ENCODE results near the gene CCNO. TPM values are rescaled to one million over a fixed set of nuclear protein-coding genes. Genes with fewer than 3 reads are reported as not detected.
A peak's percentile ranks its signal among the peaks of the same experiment; 100 is the strongest.

CCNO gene
- total and polyA plus RNA-seq, 2 experiments from 2014 or later, result not detected

GRCh38 chr5:55220433-55221185, 12.8 kb downstream of the CCNO start (continued):
- TF ChIP-seq ZNF114 (CRISPR knock-in tag; IDR thresholded peaks at IDR 0.05) (no peak), STAT1 (IDR thresholded peaks at IDR 0.05; ENCODE audit: unreplicated experiment) (no peak), ZNF462 (CRISPR knock-in tag; IDR thresholded peaks at IDR 0.05) (no peak), CTCF (conservative IDR thresholded peaks at IDR 0.05; ENCODE audit: low read depth in 2 of 2) (peak; percentile 42 to 52)

- no peak overlapping the region for H3K27ac Mint-ChIP-seq
- DNase-seq (ENCODE audit: low spot score) (no peak), ATAC-seq (no peak)
- H3K9me2 ChIP-seq (ENCODE audit: insufficient read depth), result no peaks in the 10 kb centered on the region
- H3F3A ChIP-seq (replicated peaks; ENCODE audit: low read depth), result 0 out of 2 replicates have a peak, but pooled peaks cover 8% of the 10 kb centered on the region
- H3K27me3 ChIP-seq (ENCODE audit: insufficient read depth), result peaks cover 70% of the 10 kb centered on the region
- peak overlapping the region; percentile 82 for H3K4me2 ChIP-seq
- H3K27me3 Mint-ChIP-seq (ENCODE audit: insufficient read depth, low read depth, poor library complexity), result peaks cover 66% of the 10 kb centered on the region
- H3K4me3 Mint-ChIP-seq, result peak overlapping the region; percentile 84
- H3K9me3 Mint-ChIP-seq, result peaks cover 2% of the 10 kb centered on the region; the same call in 1 of the 3 replicates
- H3K79me2 ChIP-seq (replicated peaks; ENCODE audit: insufficient read depth), result no peaks in the 10 kb centered on the region
- peak overlapping the region; percentile 97; the same call in 1 of the 2 replicates for H2AFZ ChIP-seq
- H3K27ac ChIP-seq (ENCODE audit: low read depth), result no peak overlapping the region
- peaks cover 21% of the 10 kb centered on the region for H3K4me1 ChIP-seq (ENCODE audit: insufficient read depth)
- peaks cover 19% of the 10 kb centered on the region for H4K20me1 ChIP-seq (replicated peaks; ENCODE audit: insufficient read depth)
- H3K4me3 ChIP-seq, result peak overlapping the region; percentile 71
- no peaks in the 10 kb centered on the region for H3K36me3 Mint-ChIP-seq (ENCODE audit: low read depth)
- peaks cover 42% of the 10 kb centered on the region for H3K4me1 Mint-ChIP-seq
- H3K36me3 ChIP-seq (ENCODE audit: insufficient read depth), result no peaks in the 10 kb centered on the region
- TF ChIP-seq EZH2 (IDR thresholded peaks at IDR 0.05; ENCODE audit: low read depth, unreplicated experiment) (peak; percentile 0), EZH2phosphoT487 (IDR thresholded peaks at IDR 0.05; ENCODE audit: unreplicated experiment) (no peak), CREB1 (CRISPR knock-in tag; IDR thresholded peaks at IDR 0.05; ENCODE audit: low read depth) (no peak)
These were observed 13.6 kb downstream of the CCNO start for GRCh38 chr5:55219770-55220169.
